GM15510 (cell line): Measurements from ENCODE around the gene ARHGAP30.

Experiments
- POLR2A ChIP-seq: IDR thresholded peaks from 3 replicates; pipeline ENCODE4 v1.6.1; 2011; ENCODE audit warnings: borderline replicate concordance; ENCODE audit not compliant: insufficient read length; ENCODE audit errors: extremely low read depth

Gene ARHGAP30

GRCh38 chr1:161082483-161082882 lies 12.8 kb upstream of the ARHGAP30 start:
- no peak for TF ChIP-seq POLR2A

GRCh38 chr1:161081519-161081918 lies 11.8 kb upstream of the ARHGAP30 start:
- no peak for TF ChIP-seq POLR2A

GRCh38 chr1:161080441-161081405 lies 11.0 kb upstream of the ARHGAP30 start:
- no peak for TF ChIP-seq POLR2A

GRCh38 chr1:161079436-161080110 lies 9.9 kb upstream of the ARHGAP30 start:
- TF ChIP-seq POLR2A = no peak

GRCh38 chr1:161077426-161077825 lies 7.7 kb upstream of the ARHGAP30 start:
- no peak for TF ChIP-seq POLR2A

- no peak for TF ChIP-seq POLR2A
Measured at GRCh38 chr1:161076410-161076809, 6.7 kb upstream of the ARHGAP30 start.

- TF ChIP-seq POLR2A = no peak
Measured at GRCh38 chr1:161074676-161075368, 5.1 kb upstream of the ARHGAP30 start.

GRCh38 chr1:161073474-161074121 lies 3.9 kb upstream of the ARHGAP30 start:
- no peak for TF ChIP-seq POLR2A

GRCh38 chr1:161072751-161073449 lies 3.2 kb upstream of the ARHGAP30 start:
- no peak for TF ChIP-seq POLR2A

GRCh38 chr1:161071886-161072371 lies 2.2 kb upstream of the ARHGAP30 start:
- no peak for TF ChIP-seq POLR2A

- TF ChIP-seq POLR2A = no peak
Measured at GRCh38 chr1:161070761-161071160, 1.1 kb upstream of the ARHGAP30 start.

- TF ChIP-seq POLR2A = no peak
Measured at GRCh38 chr1:161069241-161069640, 450 bp downstream of the ARHGAP30 start.

GRCh38 chr1:161068306-161069234 lies 1.1 kb downstream of the ARHGAP30 start:
- TF ChIP-seq POLR2A = peak; percentile 49
